ENCODE data around the gene IRX2. TPM values are rescaled to one million over a fixed set of nuclear protein-coding genes. Genes with fewer than 3 reads are reported as not detected.

The IRX2 gene
- total RNA-seq, 1 donor: 7.2 TPM

- H4K20me1 ChIP-seq (ENCODE audit: insufficient read depth, low read length): no peaks in the 10 kb centered on the region
- no peaks in the 10 kb centered on the region for H3K27me3 ChIP-seq (ENCODE audit: insufficient read depth, low read length)
- no peak for DNase-seq (ENCODE audit: insufficient read length, low spot score, missing footprints)
- H3K36me3 ChIP-seq (ENCODE audit: insufficient read depth, low read length): no peaks in the 10 kb centered on the region
- no peak overlapping the region for H3K4me3 ChIP-seq (ENCODE audit: insufficient read depth, low read length)
- no peak overlapping the region for H3K4me2 ChIP-seq (ENCODE audit: insufficient read depth, low read length)
- no peak overlapping the region for H3K27ac ChIP-seq (ENCODE audit: low read depth, low read length)
- no peak for TF ChIP-seq CTCF (IDR thresholded peaks at IDR 0.05; ENCODE audit: extremely low read depth, low read depth, low read length)
- no peaks in the 10 kb centered on the region for H3K79me2 ChIP-seq (ENCODE audit: insufficient read depth, low read length)
- no peak overlapping the region for H2AFZ ChIP-seq (ENCODE audit: low read length)
- no peaks in the 10 kb centered on the region for H3K9me3 ChIP-seq (ENCODE audit: low read depth, low read length)
- peaks cover 8% of the 10 kb centered on the region for H3K4me1 ChIP-seq (ENCODE audit: insufficient read depth, low read length)
Observed at GRCh38 chr5:2763533-2763794, 12.0 kb upstream of the IRX2 start.

- no peak for DNase-seq (ENCODE audit: insufficient read length, low spot score, missing footprints)
- H3K27me3 ChIP-seq (ENCODE audit: insufficient read depth, low read length): no peaks in the 10 kb centered on the region
Observed at GRCh38 chr5:2762744-2763532, 11.5 kb upstream of the IRX2 start.

GRCh38 chr5:2761921-2762488 lies 10.5 kb upstream of the IRX2 start:
- no peak for DNase-seq (ENCODE audit: insufficient read length, low spot score, missing footprints)
- no peaks in the 10 kb centered on the region for H3K36me3 ChIP-seq (ENCODE audit: insufficient read depth, low read length)
- no peak overlapping the region for H3K4me3 ChIP-seq (ENCODE audit: insufficient read depth, low read length)
- no peak for TF ChIP-seq CTCF (IDR thresholded peaks at IDR 0.05; ENCODE audit: extremely low read depth, low read depth, low read length)
- H3K79me2 ChIP-seq (ENCODE audit: insufficient read depth, low read length): no peaks in the 10 kb centered on the region
- no peak overlapping the region for H3K4me2 ChIP-seq (ENCODE audit: insufficient read depth, low read length)
- no peak overlapping the region for H3K27ac ChIP-seq (ENCODE audit: low read depth, low read length)
- H3K9me3 ChIP-seq (ENCODE audit: low read depth, low read length): no peaks in the 10 kb centered on the region
- H4K20me1 ChIP-seq (ENCODE audit: insufficient read depth, low read length): no peaks in the 10 kb centered on the region
- H3K4me1 ChIP-seq (ENCODE audit: insufficient read depth, low read length): peaks cover 22% of the 10 kb centered on the region
- H3K27me3 ChIP-seq (ENCODE audit: insufficient read depth, low read length): no peaks in the 10 kb centered on the region
- peak overlapping the region; percentile 63 for H2AFZ ChIP-seq (ENCODE audit: low read length)

More at GRCh38 chr5:2762744-2763532, 11.5 kb upstream of the IRX2 start:
- no peaks in the 10 kb centered on the region for H3K79me2 ChIP-seq (ENCODE audit: insufficient read depth, low read length)
- H3K9me3 ChIP-seq (ENCODE audit: low read depth, low read length): no peaks in the 10 kb centered on the region
- H3K4me2 ChIP-seq (ENCODE audit: insufficient read depth, low read length): no peak overlapping the region
- H3K4me3 ChIP-seq (ENCODE audit: insufficient read depth, low read length): no peak overlapping the region
- peaks cover 13% of the 10 kb centered on the region for H3K4me1 ChIP-seq (ENCODE audit: insufficient read depth, low read length)
- no peak overlapping the region for H2AFZ ChIP-seq (ENCODE audit: low read length)
- H4K20me1 ChIP-seq (ENCODE audit: insufficient read depth, low read length): no peaks in the 10 kb centered on the region
- H3K27ac ChIP-seq (ENCODE audit: low read depth, low read length): no peak overlapping the region
- no peak for TF ChIP-seq CTCF (IDR thresholded peaks at IDR 0.05; ENCODE audit: extremely low read depth, low read depth, low read length)
- H3K36me3 ChIP-seq (ENCODE audit: insufficient read depth, low read length): no peaks in the 10 kb centered on the region

- H3K9me3 ChIP-seq (ENCODE audit: low read depth, low read length): no peaks in the 10 kb centered on the region
- H3K4me3 ChIP-seq (ENCODE audit: insufficient read depth, low read length): no peak overlapping the region
- no peak overlapping the region for H3K4me2 ChIP-seq (ENCODE audit: insufficient read depth, low read length)
- no peak overlapping the region for H3K27ac ChIP-seq (ENCODE audit: low read depth, low read length)
- TF ChIP-seq CTCF (IDR thresholded peaks at IDR 0.05; ENCODE audit: extremely low read depth, low read depth, low read length): no peak
- H3K27me3 ChIP-seq (ENCODE audit: insufficient read depth, low read length): no peaks in the 10 kb centered on the region
- no peaks in the 10 kb centered on the region for H3K79me2 ChIP-seq (ENCODE audit: insufficient read depth, low read length)
- no peak for DNase-seq (ENCODE audit: insufficient read length, low spot score, missing footprints)
- peaks cover 25% of the 10 kb centered on the region for H3K4me1 ChIP-seq (ENCODE audit: insufficient read depth, low read length)
- H4K20me1 ChIP-seq (ENCODE audit: insufficient read depth, low read length): no peaks in the 10 kb centered on the region
- no peaks in the 10 kb centered on the region for H3K36me3 ChIP-seq (ENCODE audit: insufficient read depth, low read length)
- no peak overlapping the region for H2AFZ ChIP-seq (ENCODE audit: low read length)
Observed at GRCh38 chr5:2759696-2760461, 8.4 kb upstream of the IRX2 start.

Measured in osteoblast (primary cell).